ENCODE measurements around the gene TMEM87A. TPM values are rescaled to one million over a fixed set of nuclear protein-coding genes. Genes with fewer than 3 reads are reported as not detected.
A peak's percentile ranks its signal among the peaks of the same experiment; 100 is the strongest.

Gene TMEM87A
- total RNA-seq, 1 donor from 2014 or later, result 49.5 TPM

DNA sequence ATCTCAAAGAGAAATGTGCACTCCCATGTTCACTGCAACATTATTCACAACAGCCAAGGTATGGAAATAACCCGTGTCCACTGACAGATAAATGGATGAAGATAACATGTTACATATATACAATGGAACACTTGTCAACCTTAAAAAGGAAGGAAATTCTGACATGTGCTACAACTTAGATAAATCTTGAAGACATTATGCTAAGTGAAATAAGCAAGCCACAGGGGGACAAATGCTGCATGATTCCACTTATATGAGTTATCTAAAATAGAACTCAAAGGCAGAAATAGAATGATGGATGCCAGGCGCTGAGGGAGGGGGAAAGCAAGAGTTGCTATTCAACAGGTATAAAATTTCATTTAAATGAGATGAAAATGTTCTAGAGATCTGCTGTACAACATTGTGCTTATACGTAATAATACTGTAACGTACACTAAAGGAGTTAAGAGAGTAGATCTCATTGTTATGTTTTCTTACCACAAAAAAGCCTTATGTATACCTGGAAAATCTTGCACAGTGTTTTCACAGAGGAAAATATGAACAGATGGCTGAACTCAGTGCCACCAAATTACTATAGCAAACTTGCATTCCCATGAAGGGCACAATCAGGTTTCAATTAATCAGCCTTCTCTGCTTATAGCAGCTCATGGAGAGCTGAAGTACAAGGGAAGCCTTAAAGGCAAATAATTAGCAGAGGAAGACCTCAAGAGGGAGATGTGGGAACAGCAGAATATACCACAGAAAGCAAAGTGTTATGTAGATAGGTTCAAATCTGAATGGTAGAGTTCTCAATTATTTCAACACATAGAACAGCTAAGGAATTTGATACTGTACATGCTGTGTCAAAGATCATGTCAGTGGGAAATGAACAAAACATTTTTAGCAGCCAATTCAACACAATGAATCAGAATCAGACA lies 57.1 kb downstream of the TMEM87A start:
- Mint-ChIP-seq H3K4me1 (ENCODE audit: low read depth) (no peaks in the 10 kb centered on the region), H3K36me3 (ENCODE audit: low read depth) (peaks cover 28% of the 10 kb centered on the region), H3K9me3 (ENCODE audit: low read depth) (no peaks in the 10 kb centered on the region), H3K27ac (ENCODE audit: unreplicated experiment) (no peak overlapping the region), H3K27me3 (ENCODE audit: low read depth) (no peaks in the 10 kb centered on the region), H3K4me3 (ENCODE audit: unreplicated experiment) (no peak overlapping the region)
- peak; percentile 36 for TF ChIP-seq CTCF (IDR thresholded peaks at IDR 0.05)
- no peak for DNase-seq (ENCODE audit: low spot score)

DNA sequence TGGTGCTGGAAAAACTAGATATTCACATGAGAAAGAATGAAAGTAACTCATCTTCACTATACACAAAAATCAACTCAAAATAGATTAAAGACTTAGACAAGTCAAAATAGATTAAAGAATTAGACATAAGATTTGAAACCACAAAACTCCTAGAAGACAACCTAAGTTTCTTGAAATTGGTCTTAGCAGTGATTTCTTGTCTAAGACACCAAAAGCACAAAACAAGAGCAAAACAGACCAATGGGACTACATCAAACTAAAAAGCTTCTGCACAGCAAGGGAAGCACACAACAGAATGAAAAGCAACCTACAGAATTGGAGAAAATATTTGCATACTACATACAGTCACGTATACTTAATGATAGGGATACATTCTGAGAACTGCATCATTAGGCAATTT lies 58.6 kb downstream of the TMEM87A start:
- TF ChIP-seq CTCF (IDR thresholded peaks at IDR 0.05), result no peak
- Mint-ChIP-seq H3K9me3 (ENCODE audit: low read depth) (no peaks in the 10 kb centered on the region), H3K4me1 (ENCODE audit: low read depth) (no peaks in the 10 kb centered on the region), H3K36me3 (ENCODE audit: low read depth) (peaks cover 28% of the 10 kb centered on the region), H3K27me3 (ENCODE audit: low read depth) (no peaks in the 10 kb centered on the region), H3K27ac (ENCODE audit: unreplicated experiment) (no peak overlapping the region), H3K4me3 (ENCODE audit: unreplicated experiment) (no peak overlapping the region)
- DNase-seq (ENCODE audit: low spot score), result no peak

GRCh38 chr15:42213511-42213910 lies 59.7 kb downstream of the TMEM87A start:
- H3K4me3 Mint-ChIP-seq (ENCODE audit: unreplicated experiment), result no peak overlapping the region

GRCh38 chr15:42210696-42211095 lies 62.5 kb downstream of the TMEM87A start:
- no peak for TF ChIP-seq CTCF (IDR thresholded peaks at IDR 0.05)
- DNase-seq (ENCODE audit: low spot score), result no peak
- no peaks in the 10 kb centered on the region for H3K9me3 Mint-ChIP-seq (ENCODE audit: low read depth)
- H3K36me3 Mint-ChIP-seq (ENCODE audit: low read depth), result peaks cover 13% of the 10 kb centered on the region
- no peak overlapping the region for H3K4me3 Mint-ChIP-seq (ENCODE audit: unreplicated experiment)
- no peak overlapping the region for H3K27ac Mint-ChIP-seq (ENCODE audit: unreplicated experiment)
- H3K27me3 Mint-ChIP-seq (ENCODE audit: low read depth), result no peaks in the 10 kb centered on the region
- H3K4me1 Mint-ChIP-seq (ENCODE audit: low read depth), result peaks cover 22% of the 10 kb centered on the region

More at GRCh38 chr15:42213511-42213910, 59.7 kb downstream of the TMEM87A start:
- no peak for DNase-seq (ENCODE audit: low spot score)
- H3K27me3 Mint-ChIP-seq (ENCODE audit: low read depth), result no peaks in the 10 kb centered on the region
- no peak for TF ChIP-seq CTCF (IDR thresholded peaks at IDR 0.05)
- H3K4me1 Mint-ChIP-seq (ENCODE audit: low read depth), result peaks cover under 1% of the 10 kb centered on the region
- no peaks in the 10 kb centered on the region for H3K9me3 Mint-ChIP-seq (ENCODE audit: low read depth)
- no peak overlapping the region for H3K27ac Mint-ChIP-seq (ENCODE audit: unreplicated experiment)
- peaks cover 21% of the 10 kb centered on the region for H3K36me3 Mint-ChIP-seq (ENCODE audit: low read depth)

- no peak for TF ChIP-seq CTCF (IDR thresholded peaks at IDR 0.05)
- Mint-ChIP-seq H3K27me3 (ENCODE audit: low read depth) (no peaks in the 10 kb centered on the region), H3K4me1 (ENCODE audit: low read depth) (peaks cover 28% of the 10 kb centered on the region), H3K9me3 (ENCODE audit: low read depth) (no peaks in the 10 kb centered on the region), H3K4me3 (ENCODE audit: unreplicated experiment) (peak within 1 kb of the TSS; percentile 96), H3K36me3 (ENCODE audit: low read depth) (peaks cover 5% of the 10 kb centered on the region), H3K27ac (ENCODE audit: unreplicated experiment) (peak within 1 kb of the TSS; percentile 96)
- peak; percentile 94 for DNase-seq (ENCODE audit: low spot score)
Measured at GRCh38 chr15:42207674-42208579, 65.3 kb downstream of the TMEM87A start, which contains the start of gene VPS39. VPS39 (minus strand) TSS chr15:42208304; CDS start chr15:42208153, 151 bp downstream.
